H9 (cell line): ENCODE results near the gene TSPEAR. TPM values are rescaled to one million over a fixed set of nuclear protein-coding genes. Genes with fewer than 3 reads are reported as not detected.

ENCODE experiments used
- DNase-seq: peaks from one replicate; pipeline ENCODE4 v3.0.0-alpha.2; 2017
- H2AFZ ChIP-seq: one replicate; pipeline ENCODE4 v1.6.1; 2013; ENCODE audit warnings: mild to moderate bottlenecking, low read length, control low read depth, moderate library complexity
- H2AK5ac ChIP-seq: 2 replicates; pipeline ENCODE4 v1.6.1; 2013; ENCODE audit warnings: low read length, control low read depth, mixed read lengths; ENCODE audit not compliant: insufficient read length
- H2BK120ac ChIP-seq: one replicate; pipeline ENCODE4 v1.6.1; 2013; ENCODE audit warnings: low read depth, mild to moderate bottlenecking, low read length, control low read depth, inconsistent platforms; ENCODE audit not compliant: poor library complexity, severe bottlenecking
- H2BK12ac ChIP-seq: 2 replicates; pipeline ENCODE4 v1.6.1; 2013; ENCODE audit warnings: low read length, control low read depth, mixed read lengths, low read depth; ENCODE audit not compliant: insufficient read length
- H2BK15ac ChIP-seq: 2 replicates; pipeline ENCODE4 v1.6.1; 2013; ENCODE audit warnings: low read depth, low read length, control low read depth
- H2BK20ac ChIP-seq: one replicate; pipeline ENCODE4 v1.6.1; 2013; ENCODE audit warnings: low read depth, mild to moderate bottlenecking, low read length, control low read depth, inconsistent platforms; ENCODE audit not compliant: poor library complexity, severe bottlenecking
- H2BK5ac ChIP-seq: 2 replicates; pipeline ENCODE4 v1.6.1; 2013; ENCODE audit warnings: low read length, control low read depth, mixed read lengths; ENCODE audit not compliant: insufficient read length
- H3K14ac ChIP-seq: 2 replicates; pipeline ENCODE4 v1.6.1; 2013; ENCODE audit warnings: low read length, control low read depth; ENCODE audit not compliant: insufficient read depth
- H3K18ac ChIP-seq: 2 replicates; pipeline ENCODE4 v1.6.1; 2013; ENCODE audit warnings: low read depth, mild to moderate bottlenecking, mixed read lengths, low read length, control low read depth; ENCODE audit not compliant: insufficient read length
- H3K23ac ChIP-seq: 2 replicates; pipeline ENCODE4 v1.6.1; 2013; ENCODE audit warnings: low read length, control low read depth, mixed read lengths, low read depth; ENCODE audit not compliant: insufficient read length
- H3K23me2 ChIP-seq: 2 replicates; pipeline ENCODE4 v1.6.1; 2013; ENCODE audit warnings: low read depth, mild to moderate bottlenecking, mixed read lengths, low read length, control low read depth; ENCODE audit not compliant: insufficient read length, poor library complexity, severe bottlenecking
- H3K27ac ChIP-seq: 2 replicates; pipeline ENCODE4 v1.5.1; 2013; ENCODE audit warnings: low read length, control low read depth, mixed read lengths, low read depth; ENCODE audit not compliant: insufficient read length
- H3K27me3 ChIP-seq: 2 replicates; pipeline ENCODE4 v1.6.1; 2013; ENCODE audit warnings: low read length, control low read depth, inconsistent platforms; ENCODE audit not compliant: insufficient read depth
- H3K4ac ChIP-seq: 2 replicates; pipeline ENCODE4 v1.6.1; 2013; ENCODE audit warnings: low read depth, mild to moderate bottlenecking, control low read depth, inconsistent platforms, low read length, moderate library complexity
- H3K4me1 ChIP-seq: 2 replicates; pipeline ENCODE4 v1.6.1; 2013; ENCODE audit warnings: low read length, control low read depth, inconsistent platforms; ENCODE audit not compliant: insufficient read depth
- H3K4me2 ChIP-seq: 2 replicates; pipeline ENCODE4 v1.6.1; 2013; ENCODE audit warnings: low read length, control low read depth, mixed read lengths; ENCODE audit not compliant: insufficient read length, insufficient read depth
- H3K56ac ChIP-seq: 2 replicates; pipeline ENCODE4 v1.6.1; 2013; ENCODE audit warnings: low read depth, mild to moderate bottlenecking, mixed read lengths, low read length, control low read depth; ENCODE audit not compliant: insufficient read length
- H3K79me1 ChIP-seq: 2 replicates; pipeline ENCODE4 v1.6.1; 2013; ENCODE audit warnings: low read depth, mild to moderate bottlenecking, moderate library complexity, low read length, control low read depth, inconsistent platforms; ENCODE audit not compliant: insufficient read depth, poor library complexity, severe bottlenecking
- H3K79me2 ChIP-seq: 2 replicates; pipeline ENCODE4 v1.6.1; 2013; ENCODE audit warnings: low read length, control low read depth, inconsistent platforms; ENCODE audit not compliant: insufficient read depth
- H3K9ac ChIP-seq: 2 replicates; pipeline ENCODE4 v1.6.1; 2013; ENCODE audit warnings: low read length, control low read depth, mixed read lengths; ENCODE audit not compliant: insufficient read length; ENCODE audit errors: extremely low read depth
- H3K9me3 ChIP-seq: one replicate; pipeline ENCODE4 v1.6.1; 2013; ENCODE audit warnings: low read depth, low read length, inconsistent platforms; ENCODE audit not compliant: control insufficient read depth
- H3T11ph ChIP-seq: one replicate; pipeline ENCODE4 v1.6.1; 2013; ENCODE audit warnings: mild to moderate bottlenecking, low read length, control low read depth, inconsistent platforms
- H4K20me1 ChIP-seq: one replicate; pipeline ENCODE4 v1.6.1; 2013; ENCODE audit not compliant: control insufficient read depth, insufficient read length, insufficient read depth
- H4K5ac ChIP-seq: 2 replicates; pipeline ENCODE4 v1.6.1; 2013; ENCODE audit warnings: low read depth, mild to moderate bottlenecking, mixed read lengths, low read length, control low read depth; ENCODE audit not compliant: insufficient read length
- H4K8ac ChIP-seq: replicated peaks from 2 replicates; pipeline ENCODE4 v1.6.1; 2013; ENCODE audit warnings: low read length, control low read depth, mixed read lengths, low read depth; ENCODE audit not compliant: insufficient read length
- H4K91ac ChIP-seq: 2 replicates; pipeline ENCODE4 v1.6.1; 2013; ENCODE audit warnings: low read depth, mild to moderate bottlenecking, moderate library complexity, mixed read lengths, low read length, control low read depth; ENCODE audit not compliant: insufficient read length
- H3K27ac Mint-ChIP-seq, 3 experiments: 2 replicates in 2 of 3; 3 replicates in 1 of 3; pipeline ENCODE4 v1.8.0; 2020 to 2021; ENCODE audit warnings: mixed read lengths in 3 of 3, mild to moderate bottlenecking in 1 of 3, moderate library complexity in 1 of 3
- H3K27me3 Mint-ChIP-seq: 2 replicates; pipeline ENCODE4 v1.8.0; 2021; ENCODE audit warnings: low read depth, mild to moderate bottlenecking, moderate library complexity, mixed read lengths
- H3K36me3 Mint-ChIP-seq, 3 experiments: 2 replicates in 2 of 3; 3 replicates in 1 of 3; pipeline ENCODE4 v1.8.0; 2020 to 2021; ENCODE audit warnings: low read depth in 3 of 3, mixed read lengths in 3 of 3; ENCODE audit not compliant: insufficient read depth in 1 of 3
- H3K4me1 Mint-ChIP-seq, 2 experiments: 2 replicates each; pipeline ENCODE4 v1.8.0; 2020; ENCODE audit warnings: mixed read lengths in 2 of 2
- H3K4me3 Mint-ChIP-seq, 2 experiments: 2 replicates in 1 of 2; 3 replicates in 1 of 2; pipeline ENCODE4 v1.8.0; 2020 to 2021; ENCODE audit warnings: mild to moderate bottlenecking in 2 of 2, mixed read lengths in 2 of 2, moderate library complexity in 1 of 2
- H3K9me3 Mint-ChIP-seq, 2 experiments: 2 replicates in 1 of 2; 3 replicates in 1 of 2; pipeline ENCODE4 v1.8.0; 2020; ENCODE audit warnings: mild to moderate bottlenecking in 2 of 2, mixed read lengths in 2 of 2, moderate library complexity in 1 of 2
- CTCF ChIP-seq: fragments of 200-600 bp; sonication (generic); conservative IDR thresholded peaks from 3 replicates; pipeline ENCODE4 v1.8.0; 2021; ENCODE audit warnings: antibody characterized with exemption, mild to moderate bottlenecking
- WGBS: extraction: QIAGEN DNeasy Blood & Tissue Kit; methylation state at CpG from one replicate; pipeline ENCODE4 v1.1.7; 2013; ENCODE audit warnings: missing lambda C conversion rate, low lambda C conversion rate, mixed read lengths; ENCODE audit not compliant: insufficient read length; ENCODE audit errors: extremely low coverage; 5-methylcytosine and 5-hydroxymethylcytosine counted together
- total RNA-seq: library from RNA; stranded (reverse); gene quantifications from 2 replicates; pipeline ENCODE4 v1.2.1, GENCODE V29; 2021

TSPEAR gene
- total RNA-seq, 1 experiment from 2014 or later = 1.3 TPM

- Histone ChIP-seq H4K5ac (no peak overlapping the region), H3K18ac (no peak overlapping the region), H4K8ac (no peak overlapping the region), H2BK20ac (no peak overlapping the region), H2BK15ac (no peak overlapping the region), H4K20me1 (no peaks in the 10 kb centered on the region), H3K4me2 (no peak overlapping the region), H3K23ac (no peak overlapping the region), H3K27me3 (no peaks in the 10 kb centered on the region), H2AFZ (no peak overlapping the region), H3K9ac (no peak overlapping the region), H3K23me2 (no peaks in the 10 kb centered on the region), H2BK12ac (no peak overlapping the region), H2BK120ac (no peak overlapping the region), H2BK5ac (no peak overlapping the region), H3K9me3 (peaks cover 9% of the 10 kb centered on the region), H3K4me1 (no peaks in the 10 kb centered on the region), H3K56ac (no peak overlapping the region), H3K79me1 (no peaks in the 10 kb centered on the region), H3K27ac (no peak overlapping the region), H3K4ac (no peak overlapping the region), H2AK5ac (no peak overlapping the region), H3K14ac (no peak overlapping the region), H4K91ac (no peak overlapping the region), H3K79me2 (no peaks in the 10 kb centered on the region), H3T11ph (no peak overlapping the region)
- no peak overlapping the region for H3K4me3 Mint-ChIP-seq
- no peak overlapping the region; a peak in 1 of 7 replicates for H3K27ac Mint-ChIP-seq
- peaks cover 7% of the 10 kb centered on the region for H3K27me3 Mint-ChIP-seq
- TF ChIP-seq CTCF = no peak
- no CpG with 5 or more reads among the region's 13 CpGs for WGBS
- H3K4me1 Mint-ChIP-seq = peaks cover 20 to 25% of the 10 kb centered on the region in 2 experiments
- no peak for DNase-seq
- peaks cover 33 to 37% of the 10 kb centered on the region in 2 experiments for H3K9me3 Mint-ChIP-seq
- H3K36me3 Mint-ChIP-seq = peaks cover 8 to 26% (median 21%) of the 10 kb centered on the region in 3 experiments
These were observed 98.6 kb downstream of the TSPEAR start for GRCh38 chr21:44612669-44613229.
